GM12891 (cell line): Measurements from ENCODE around the gene SLC8A1.

Experiments used
- POLR2AphosphoS5 ChIP-seq: IDR thresholded peaks from 2 replicates; pipeline ENCODE4 v1.6.1; 2011; ENCODE audit warnings: low read depth, low read length, control low read depth
- SPI1 ChIP-seq: IDR thresholded peaks from 2 replicates; pipeline ENCODE4 v1.6.1; 2011; ENCODE audit warnings: low read depth, low read length, control low read depth
- TAF1 ChIP-seq: IDR thresholded peaks from 2 replicates; pipeline ENCODE4 v1.6.1; 2011; ENCODE audit warnings: low read depth, low read length, control low read depth

- TF ChIP-seq TAF1 = no peak
- no peak for TF ChIP-seq POLR2AphosphoS5
- TF ChIP-seq SPI1 = no peak
These were observed 197.3 kb downstream of the SLC8A1 start for GRCh38 chr2:40254611-40255010.
